ENCODE data around the gene ACOXL. TPM values are rescaled to one million over a fixed set of nuclear protein-coding genes. Genes with fewer than 3 reads are reported as not detected.
"Not testable (repeated sequence)": the region's sequence is repeated elsewhere in the genome, so short reads cannot be mapped to it uniquely, and the experiment has no call there.

ACOXL gene
- total RNA-seq, 1 donor from 2014 or later = 6.0 TPM

DNA sequence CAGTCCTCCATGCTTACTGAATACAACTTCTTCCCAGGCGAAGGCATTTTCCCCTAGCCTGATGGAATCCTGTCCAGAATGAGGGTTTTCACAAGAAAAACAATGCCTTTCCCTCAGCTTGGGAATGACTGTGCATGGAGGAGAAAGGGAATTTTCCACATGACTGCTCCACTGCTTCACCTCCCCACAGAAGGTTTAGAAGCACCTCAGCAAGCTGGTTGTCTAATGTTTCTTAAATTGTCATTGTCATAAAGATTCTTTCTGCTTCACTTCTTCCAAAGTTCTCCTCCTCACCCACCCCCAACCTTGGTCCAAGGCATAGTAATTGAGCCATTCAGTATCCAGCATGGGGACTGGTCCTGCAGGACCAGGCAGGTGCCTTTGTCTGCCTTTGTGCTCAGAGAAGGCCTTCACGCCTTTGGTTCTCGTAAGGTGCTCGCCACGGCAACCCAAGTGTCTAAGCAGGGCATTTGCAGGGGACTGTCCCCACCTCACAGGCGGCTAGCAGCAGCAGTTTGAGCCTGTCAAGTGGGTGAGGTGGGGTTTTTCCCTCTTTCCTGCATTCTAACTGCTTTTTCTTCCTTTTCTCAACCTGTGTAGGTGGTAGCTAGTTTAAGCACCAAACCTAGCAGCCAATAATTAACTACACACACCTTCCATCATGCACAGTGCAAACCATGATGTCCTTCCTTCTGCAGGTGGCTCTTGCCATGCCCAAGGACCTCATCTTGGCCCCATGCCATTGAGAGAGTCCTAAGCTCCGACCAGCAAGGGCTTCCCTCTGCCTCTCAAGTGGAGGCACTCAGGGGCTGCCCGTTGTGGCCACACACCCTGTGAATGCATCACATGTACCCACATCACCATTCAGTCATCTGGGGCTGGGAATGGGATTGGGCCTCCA is 322.7 kb downstream of the ACOXL start:
- no peak for DNase-seq (ENCODE audit: low spot score)

DNA sequence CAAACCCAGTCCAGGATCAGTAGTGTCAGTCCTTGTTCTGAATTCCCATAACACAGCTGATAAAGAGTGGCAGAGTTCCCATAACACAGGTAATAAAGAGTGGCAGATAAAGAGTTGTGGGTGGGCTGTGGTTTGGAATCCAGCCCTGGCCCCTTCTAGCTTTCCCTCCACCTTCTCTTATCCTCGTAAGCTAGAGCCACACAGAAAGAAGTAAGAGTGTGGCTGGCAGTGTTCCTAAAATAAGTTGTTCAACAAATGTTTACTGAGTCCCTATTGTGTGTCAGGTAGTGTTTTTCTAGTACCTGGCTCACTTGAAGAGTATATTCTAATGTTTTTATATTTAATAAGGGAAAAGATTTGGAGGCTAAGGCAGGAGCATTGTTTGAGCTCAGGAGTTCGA is 323.4 kb downstream of the ACOXL start:
- no peak for DNase-seq (ENCODE audit: low spot score)

DNA sequence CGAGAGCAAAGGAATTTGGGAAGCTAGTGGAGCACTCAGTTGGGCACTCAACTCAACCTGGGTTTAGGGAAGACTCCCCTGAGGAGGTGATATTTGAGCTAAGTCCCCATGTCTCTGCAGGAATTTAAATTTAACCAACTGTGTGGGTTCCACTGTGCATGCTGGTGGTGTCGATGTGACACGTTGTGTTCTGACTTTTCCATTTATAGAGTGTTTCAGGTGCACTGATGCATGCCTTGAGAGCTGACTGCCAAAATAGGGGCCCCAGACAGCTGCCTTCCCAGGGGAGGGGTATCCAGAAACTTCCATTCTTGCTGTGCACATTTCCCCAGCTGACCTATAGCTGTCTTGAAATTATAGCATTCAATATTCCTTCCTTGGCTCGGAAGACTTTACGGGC is 324.7 kb downstream of the ACOXL start:
- DNase-seq (ENCODE audit: low spot score) = no peak

DNA sequence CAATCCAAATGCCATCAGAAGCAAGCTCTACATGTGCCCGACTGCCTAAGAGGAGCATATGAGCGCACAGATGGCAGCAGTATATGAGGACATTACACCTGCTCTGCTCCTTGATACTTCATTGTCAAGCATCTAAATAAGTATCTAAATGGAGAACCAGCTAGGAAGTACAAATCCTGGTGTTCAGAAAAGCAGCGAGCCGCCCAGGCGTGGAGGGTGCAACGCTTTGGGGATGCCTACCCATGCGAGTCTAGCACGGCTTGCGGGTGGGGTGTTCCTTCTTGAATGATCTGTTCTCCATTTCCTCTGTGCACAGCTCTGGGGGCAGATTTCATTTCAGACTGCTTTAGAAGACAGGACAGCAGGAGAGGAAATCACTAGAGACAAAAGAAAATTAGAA is 325.3 kb downstream of the ACOXL start:
- DNase-seq (ENCODE audit: low spot score) = no peak

DNA sequence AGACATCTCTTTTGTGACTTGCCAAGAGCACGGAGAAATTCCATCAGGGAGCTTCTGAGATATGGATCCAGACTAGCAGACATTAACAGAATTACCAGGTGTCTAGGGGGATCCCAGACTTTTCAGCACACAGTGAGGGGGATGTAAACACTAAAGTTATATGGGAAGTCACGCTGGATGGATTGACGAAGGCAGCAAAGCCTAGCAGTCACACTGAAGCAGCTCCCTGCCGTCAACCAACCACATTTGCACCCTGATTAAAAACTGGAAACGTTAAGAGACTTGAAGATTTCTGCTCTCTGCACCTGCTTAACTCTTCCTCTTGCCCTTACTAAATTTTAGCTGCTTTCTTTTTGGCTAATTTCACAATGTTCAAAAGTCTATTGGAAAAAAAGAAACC is 325.9 kb downstream of the ACOXL start:
- no peak for DNase-seq (ENCODE audit: low spot score)

DNA sequence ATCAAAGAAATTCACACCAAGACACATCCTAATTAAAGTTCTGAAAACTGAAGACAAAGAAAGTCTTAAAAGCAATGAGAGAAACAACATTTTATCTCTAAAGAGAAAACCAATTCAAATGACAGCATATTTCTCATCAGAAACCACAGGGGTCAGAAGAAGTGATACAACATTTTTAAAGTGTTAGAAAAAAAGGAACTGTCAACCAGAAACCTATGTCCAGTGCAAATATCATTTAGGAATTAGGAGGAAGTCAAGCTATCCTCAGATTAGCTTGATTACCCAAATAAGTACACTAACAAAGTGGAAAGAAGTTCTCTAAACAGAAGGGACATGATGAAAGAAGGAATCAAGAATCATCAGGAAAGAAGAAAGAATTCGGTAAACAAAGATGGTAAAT is 328.8 kb downstream of the ACOXL start:
- no peak for DNase-seq (ENCODE audit: low spot score)

DNA sequence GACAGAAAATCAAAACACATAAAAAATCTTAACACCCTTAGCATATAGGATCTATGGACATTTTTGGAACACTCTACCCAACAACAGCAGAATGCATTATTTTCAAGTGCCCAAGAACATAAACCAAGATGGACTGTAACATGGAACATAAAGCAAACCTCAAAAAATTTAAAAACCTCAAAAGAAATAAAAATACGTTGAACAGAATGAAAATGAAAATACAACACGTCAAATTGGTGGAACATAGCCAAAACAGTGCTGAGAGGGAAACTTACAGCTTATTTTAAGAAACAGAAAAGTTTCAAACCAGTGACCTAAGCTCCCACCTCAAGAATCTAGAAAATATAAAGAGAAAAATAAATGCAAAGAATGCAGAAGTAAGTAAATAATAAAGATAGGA is 330.0 kb downstream of the ACOXL start:
- no peak for DNase-seq (ENCODE audit: low spot score)

DNA sequence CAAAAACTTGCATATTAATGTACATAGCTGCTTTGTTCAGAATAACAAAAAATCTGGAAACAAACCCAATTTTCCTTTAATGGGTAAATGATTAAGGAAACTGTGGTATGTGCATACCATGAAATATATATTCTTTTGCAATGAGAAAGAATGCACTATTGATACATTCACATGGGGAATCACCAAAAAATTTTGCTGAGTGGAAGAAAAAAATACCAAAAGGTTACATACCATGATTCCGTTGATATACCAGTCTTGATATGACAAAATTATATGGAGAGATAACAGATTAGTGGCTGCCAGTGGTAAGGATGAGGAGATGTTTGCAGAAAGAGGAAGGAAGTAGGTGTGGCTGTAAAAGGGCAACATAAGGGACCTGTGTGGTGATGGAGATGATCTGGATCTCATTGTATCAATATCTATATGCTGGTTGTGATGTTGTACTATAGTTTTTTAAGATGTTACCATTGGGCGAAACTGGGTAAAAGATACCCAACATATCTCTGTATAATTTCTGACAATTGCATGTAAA is 333.8 kb downstream of the ACOXL start:
- no peak for DNase-seq (ENCODE audit: low spot score)

DNA sequence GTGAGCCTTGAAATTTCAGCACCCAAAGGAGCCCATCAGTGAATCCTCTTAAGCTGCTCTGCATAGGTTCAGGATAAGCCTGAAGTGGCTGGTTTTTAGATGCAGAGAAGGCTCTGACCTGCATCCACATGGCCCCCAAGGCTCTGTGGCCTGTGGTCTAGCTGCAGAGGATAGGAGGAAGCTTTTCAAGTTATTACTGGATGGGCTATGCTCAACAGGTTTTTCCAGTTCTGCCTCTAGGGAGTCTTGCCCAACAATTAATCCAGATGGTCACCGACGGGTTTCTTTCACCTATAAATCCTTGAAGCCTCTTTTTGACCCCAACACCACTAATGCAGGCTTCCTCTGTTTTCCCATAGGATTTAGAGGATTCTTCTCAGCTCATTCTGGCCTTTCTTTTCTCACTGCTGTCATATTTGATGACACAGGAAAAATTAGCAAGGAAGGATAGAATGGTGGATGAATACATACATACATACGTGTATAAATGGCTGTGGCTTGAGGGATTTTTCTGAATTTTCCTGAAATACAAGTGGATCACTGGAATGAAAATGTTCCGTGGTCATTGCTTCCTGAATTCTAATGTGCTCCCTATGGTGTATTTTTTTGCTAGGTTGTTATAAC is 336.2 kb downstream of the ACOXL start:
- peak; percentile 14 for DNase-seq (ENCODE audit: low spot score)

DNA sequence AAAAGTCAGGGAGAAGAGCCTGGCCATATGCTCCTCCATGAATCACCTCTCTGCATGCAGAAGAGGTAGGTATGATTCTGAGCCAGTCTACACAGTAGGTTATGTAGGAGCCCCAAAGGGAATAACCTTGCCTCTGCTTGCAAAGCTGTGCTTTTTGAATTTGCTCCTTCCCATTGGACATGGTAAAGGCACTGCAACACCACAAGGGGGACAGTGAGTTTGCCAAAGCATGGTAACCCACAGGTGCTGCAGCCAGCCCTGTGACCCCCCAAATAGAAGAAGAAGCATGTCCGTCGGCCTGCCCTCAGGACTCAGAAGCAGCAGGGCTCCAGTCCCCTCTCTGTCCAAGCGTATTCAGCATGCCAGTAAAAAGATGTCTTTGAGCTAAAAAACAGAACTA is 337.3 kb downstream of the ACOXL start:
- no peak for DNase-seq (ENCODE audit: low spot score)

DNA sequence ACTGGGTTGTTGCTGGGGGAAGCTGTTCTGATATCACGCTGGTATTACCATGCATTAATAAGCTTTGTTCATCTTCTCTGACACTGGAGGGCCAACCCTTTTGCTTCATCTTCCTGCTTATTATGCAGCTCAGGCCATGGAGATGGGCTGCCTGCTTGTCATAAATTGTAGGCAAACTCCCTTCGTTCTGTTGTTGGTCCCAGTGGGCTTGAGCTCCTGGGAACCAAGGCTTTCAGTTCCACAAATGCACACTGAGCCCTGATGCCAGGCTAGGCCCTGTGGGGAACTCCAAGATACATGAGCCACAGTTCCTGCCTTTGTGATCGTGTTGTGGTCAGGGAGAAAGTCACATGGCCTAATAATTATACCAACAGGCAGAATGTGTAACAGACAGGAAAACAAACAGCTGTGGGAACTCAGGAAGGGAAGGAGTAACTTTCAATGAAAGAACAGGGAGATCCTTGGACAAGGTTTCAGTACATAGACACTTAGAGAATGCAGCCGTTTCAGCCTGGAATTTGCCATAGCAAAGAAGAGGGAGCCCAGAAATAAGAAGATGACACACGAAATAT is 339.3 kb downstream of the ACOXL start:
- DNase-seq (ENCODE audit: low spot score) = peak; percentile 38

DNA sequence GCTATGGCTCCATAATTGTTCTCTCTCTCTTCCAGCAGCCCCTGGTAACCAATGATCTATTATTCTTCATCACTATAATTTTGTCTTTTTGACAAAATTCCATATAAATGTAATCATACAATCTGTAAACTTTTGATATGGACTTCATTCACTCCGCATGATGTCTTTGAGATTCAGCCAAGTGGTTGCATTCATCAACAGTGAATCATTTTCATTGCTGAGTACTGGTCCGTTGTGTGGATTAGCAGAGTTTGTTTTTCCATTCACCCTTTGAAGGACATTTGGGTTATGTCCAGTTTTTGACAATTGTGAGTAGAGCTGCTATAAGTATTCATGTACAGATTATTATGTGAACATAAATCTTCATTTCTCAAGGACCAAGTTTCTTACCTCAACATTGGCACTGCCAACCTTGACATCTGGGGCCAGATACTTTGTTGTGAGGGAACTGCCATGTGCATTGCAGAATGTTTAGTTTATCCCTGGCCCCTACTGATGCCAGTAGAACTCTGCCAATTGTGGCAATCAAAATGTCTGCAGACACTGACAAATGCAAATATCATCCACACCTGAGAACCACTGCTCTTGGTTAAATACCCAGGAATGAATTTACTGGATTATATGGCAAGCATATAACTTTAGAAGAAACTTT is 340.0 kb downstream of the ACOXL start:
- peak; percentile 68 for DNase-seq (ENCODE audit: low spot score)

DNA sequence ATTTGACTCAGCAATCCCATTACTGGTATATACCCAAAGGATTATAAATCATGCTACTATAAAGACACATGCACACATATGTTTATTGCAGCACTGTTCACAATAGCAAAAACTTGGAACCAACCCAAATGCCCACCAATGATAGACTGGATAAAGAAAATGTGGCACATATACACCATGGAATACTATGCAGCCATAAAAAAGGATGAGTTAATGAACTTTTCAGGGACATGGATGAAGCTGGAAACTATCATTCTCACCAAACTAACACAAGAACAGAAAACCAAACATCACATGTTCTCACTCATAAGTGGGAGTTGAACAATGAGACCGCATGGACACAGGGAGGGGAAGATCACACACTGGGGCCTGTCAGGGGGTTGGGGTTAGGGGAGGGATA is 350.3 kb downstream of the ACOXL start:
- DNase-seq (ENCODE audit: low spot score) = not testable (repeated sequence)

DNA sequence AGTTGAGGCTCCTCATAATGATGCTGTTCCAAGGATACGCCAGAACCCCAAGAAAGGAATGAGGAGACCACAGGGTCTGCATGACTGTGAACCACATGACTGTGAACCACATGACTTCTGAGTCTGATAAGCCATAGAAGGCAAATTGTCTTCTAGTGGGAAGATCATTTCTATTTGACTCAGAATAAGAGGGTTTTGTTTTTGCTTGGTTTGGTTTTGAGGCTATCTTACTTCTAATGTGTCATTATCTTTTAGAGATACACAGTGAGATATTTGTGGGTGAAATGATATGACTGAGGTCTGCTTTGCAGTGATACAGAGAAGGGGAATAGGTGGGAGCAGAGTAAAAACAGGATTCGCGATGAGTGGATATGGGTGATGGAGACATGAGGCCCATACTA is 359.4 kb downstream of the ACOXL start:
- no peak for DNase-seq (ENCODE audit: low spot score)

DNA sequence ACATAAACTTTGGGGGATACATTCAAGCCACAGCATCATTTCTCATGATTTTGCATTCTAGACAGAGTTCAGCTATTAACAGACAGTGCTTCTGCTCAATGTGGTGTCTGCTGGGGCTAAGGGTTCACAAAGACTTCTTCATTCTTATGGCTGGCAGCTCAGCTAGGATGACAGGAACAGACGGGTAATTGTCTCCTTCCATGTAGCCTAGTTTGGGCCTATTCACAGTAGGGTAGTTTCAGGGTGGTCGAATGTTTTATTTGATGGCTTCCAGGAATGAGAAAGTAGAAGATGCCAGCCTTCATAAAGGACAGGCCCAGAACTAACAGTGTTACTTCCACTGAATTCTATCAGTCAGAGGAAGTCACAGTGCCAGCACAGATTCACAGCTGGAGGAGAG is 362.3 kb downstream of the ACOXL start:
- no peak for DNase-seq (ENCODE audit: low spot score)

DNA sequence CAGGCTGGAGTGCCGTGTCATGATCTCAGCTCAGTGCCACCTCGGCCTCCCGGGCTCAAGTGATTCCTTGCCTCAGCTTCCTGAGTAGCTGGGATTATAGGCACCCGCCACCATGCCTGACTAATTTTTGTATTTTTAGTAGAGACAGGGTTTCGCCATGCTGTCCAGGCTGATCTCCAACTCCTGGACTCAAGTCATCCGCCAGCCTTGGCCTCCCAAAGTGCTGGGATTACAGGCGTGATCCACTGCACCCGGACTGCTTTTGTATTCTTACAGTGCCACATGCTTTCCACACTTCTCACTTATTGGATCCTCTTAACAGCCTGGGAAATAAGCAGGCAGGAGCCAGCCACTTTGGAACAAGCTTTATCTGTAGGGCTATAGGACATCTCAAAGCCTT is 363.1 kb downstream of the ACOXL start:
- no peak for DNase-seq (ENCODE audit: low spot score)

DNA sequence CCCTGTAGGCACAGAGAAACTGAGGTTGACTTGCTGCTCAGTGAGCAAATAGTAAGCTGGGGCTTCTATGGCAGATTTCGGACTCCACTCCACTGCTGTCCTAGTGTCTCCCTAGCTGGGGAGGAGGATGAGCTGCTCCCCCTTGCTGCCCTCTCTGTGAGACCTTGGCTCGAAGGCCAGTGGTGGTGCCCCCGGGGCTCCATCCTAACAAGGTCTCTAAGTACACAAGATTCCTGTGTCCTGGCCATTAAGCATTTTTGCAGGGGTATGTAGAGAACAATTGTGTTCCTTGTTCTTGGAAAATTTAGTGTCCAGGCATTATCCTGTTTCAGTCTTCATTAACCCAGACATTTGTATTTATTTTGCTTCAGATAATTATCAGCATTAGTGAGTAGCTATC is 367.0 kb downstream of the ACOXL start:
- no peak for DNase-seq (ENCODE audit: low spot score)

DNA sequence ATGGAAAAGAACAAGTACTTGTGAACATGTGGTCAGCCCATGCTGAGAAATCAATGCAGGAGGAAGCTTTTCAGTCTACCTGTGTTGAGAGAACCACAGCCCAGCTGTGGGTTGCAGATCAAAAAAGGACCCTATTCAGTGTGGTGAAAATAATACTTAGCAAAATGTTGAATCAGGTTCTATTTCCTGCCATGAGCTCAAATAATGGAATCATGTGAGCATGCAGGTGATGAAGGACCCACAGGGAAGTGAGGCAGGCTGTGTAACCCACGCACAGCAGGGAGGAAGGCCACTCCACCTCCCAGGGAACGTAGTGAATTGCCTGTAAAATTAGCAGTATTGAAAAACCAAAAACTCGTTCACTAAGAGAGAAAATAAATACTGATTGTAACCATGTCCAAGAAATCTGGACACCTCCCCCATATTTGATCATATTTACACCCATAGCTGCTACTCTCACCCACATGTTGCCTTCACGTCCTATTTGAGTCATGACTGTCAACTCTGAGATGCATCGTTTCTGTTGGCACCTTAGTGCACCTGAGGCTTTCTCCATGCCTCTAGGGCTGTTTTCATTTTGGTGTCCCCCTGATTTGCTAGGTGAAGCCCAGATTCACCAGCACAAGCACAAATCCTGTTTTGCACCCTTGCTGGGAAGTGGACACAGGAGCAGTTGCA is 367.9 kb downstream of the ACOXL start:
- no peak for DNase-seq (ENCODE audit: low spot score)

DNA sequence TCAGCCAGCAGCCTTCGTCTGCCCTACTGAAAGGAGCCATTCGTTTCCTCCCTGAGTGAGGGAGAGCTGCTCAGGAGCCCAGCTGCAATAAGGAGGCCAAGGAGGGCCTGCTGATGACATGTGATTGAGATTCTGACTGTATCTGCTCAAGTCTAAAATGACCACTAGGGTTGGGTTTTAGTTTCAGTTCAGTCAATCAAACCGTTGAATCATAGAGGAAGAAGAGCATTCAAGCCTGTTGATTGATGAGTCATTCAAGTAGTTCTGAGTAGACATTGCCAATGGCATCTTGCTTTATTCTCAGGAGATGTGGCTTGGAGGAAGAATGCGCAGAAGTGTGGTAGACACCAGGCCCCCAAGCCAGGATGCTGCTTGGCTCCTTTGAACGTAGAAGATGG is 368.4 kb downstream of the ACOXL start:
- no peak for DNase-seq (ENCODE audit: low spot score)

DNA sequence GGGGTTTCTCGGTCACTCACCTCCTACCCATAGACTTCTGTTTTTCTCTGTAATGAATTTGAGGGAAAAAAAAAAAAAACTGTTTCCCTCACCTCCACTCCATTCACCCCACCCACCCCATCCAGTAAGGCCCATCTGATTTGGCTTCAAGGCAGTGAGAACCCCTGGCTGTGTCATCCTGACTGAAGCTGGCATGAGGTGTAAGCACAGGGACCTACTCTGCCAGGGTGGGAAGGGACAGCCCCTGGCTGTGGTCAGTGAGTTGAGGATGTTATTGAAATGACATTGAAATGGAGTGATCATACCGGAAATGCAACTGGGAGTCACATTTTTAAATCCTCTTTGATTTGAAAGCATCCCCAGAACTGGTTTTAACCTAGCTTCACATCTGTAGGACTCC is 369.2 kb downstream of the ACOXL start:
- no peak for DNase-seq (ENCODE audit: low spot score)

DNA sequence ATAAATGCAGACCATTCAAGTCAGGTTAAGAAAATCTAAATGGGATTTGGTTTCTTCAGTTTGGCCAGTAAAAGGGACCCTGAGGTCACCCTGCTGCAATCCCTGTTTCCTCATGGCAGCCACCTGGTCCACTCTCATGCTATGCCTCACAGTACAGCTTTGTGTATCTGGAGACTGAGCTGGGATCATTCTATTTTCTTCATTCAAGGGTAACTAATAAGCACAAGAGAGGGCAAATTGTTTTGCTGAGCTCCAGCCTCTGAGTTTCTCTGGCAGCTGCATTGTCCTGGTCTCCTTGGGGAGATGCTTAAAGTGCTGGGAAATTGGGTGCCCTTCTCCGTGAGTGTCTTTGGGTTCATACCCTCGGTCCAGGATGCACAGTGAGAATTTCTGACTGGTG is 369.8 kb downstream of the ACOXL start:
- no peak for DNase-seq (ENCODE audit: low spot score)

DNA sequence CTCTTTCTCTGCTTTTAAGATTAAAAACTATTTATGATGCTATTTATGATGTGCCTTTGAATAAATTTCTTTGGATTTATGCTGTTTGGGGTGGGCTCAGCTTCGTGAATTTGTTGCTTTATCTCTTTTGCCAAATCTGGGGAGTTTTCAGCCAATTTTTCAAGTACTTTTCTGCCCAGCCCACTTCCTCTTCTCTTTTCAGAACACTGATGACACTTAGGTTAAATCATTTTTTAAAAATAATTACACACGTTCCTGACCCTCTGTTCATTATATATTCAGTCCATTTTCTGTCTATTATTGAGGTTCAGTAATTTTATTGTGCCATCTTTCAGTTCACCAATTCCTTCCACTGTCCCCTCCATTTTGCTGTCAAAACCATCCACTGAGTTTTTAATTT is 373.6 kb downstream of the ACOXL start:
- no peak for DNase-seq (ENCODE audit: low spot score)

Data from umbilical cord (tissue), 2 donors.